Stimulated activated naive CD4-positive, alpha-beta T cell treated with Interleukin-2 at 50 U/mL for 16 hours (primary cell): ENCODE data around the gene ZNF564.
"Not testable (repeated sequence)": the region's sequence is repeated elsewhere in the genome, so short reads cannot be mapped to it uniquely, and the experiment has no call there.

Experiments used
- DNase-seq: peaks from one replicate; lab custom pipeline; 2025; lab: John Stamatoyannopoulos, UW

Gene ZNF564

GRCh38 chr19:12496480-12496879, 54.8 kb downstream of the ZNF564 start:
- no peak for DNase-seq

GRCh38 chr19:12495002-12495802, 56.1 kb downstream of the ZNF564 start:
- peak; percentile 94 for DNase-seq

GRCh38 chr19:12494260-12494860, 56.9 kb downstream of the ZNF564 start:
- no peak for DNase-seq

GRCh38 chr19:12486265-12486783, 65.0 kb downstream of the ZNF564 start:
- DNase-seq = not testable (repeated sequence)

- DNase-seq = no peak
These were observed 65.7 kb downstream of the ZNF564 start for GRCh38 chr19:12485571-12485970.

GRCh38 chr19:12485052-12485416, 66.2 kb downstream of the ZNF564 start:
- DNase-seq = no peak

GRCh38 chr19:12484371-12485051, 66.8 kb downstream of the ZNF564 start, which contains the start of gene ZNF709:
TSS of gene ZNF709 (minus strand) at chr19:12484816. CDS start at chr19:12484657, 159 bp downstream.
- DNase-seq = peak; percentile 82

- no peak for DNase-seq
These were observed 67.3 kb downstream of the ZNF564 start for GRCh38 chr19:12484011-12484370.

- no peak for DNase-seq
These were observed 68.8 kb downstream of the ZNF564 start for GRCh38 chr19:12482509-12482886.

GRCh38 chr19:12481781-12482508, 69.3 kb downstream of the ZNF564 start:
- DNase-seq = no peak

GRCh38 chr19:12478234-12478941, 72.9 kb downstream of the ZNF564 start:
- DNase-seq = no peak
